GM13977 (cell line): Measurements from ENCODE around the gene BTBD16.

ENCODE experiments used
- DNase-seq: peaks from one replicate; pipeline ENCODE4 v3.0.0; 2012; ENCODE audit warnings: low spot score
- in situ Hi-C: fragments of 300-500 bp; cut with MboI; formaldehyde crosslinking; loops from one replicate; pipeline ENCODE4 v1.12.0; 2022; ENCODE audit warnings: low sequenced_read_pairs, low pct_unique_long_range_greater_than_20kb, mixed read lengths, inconsistent platforms; ENCODE audit not compliant: unreplicated experiment
- TF ChIP-seq, protein P1 (sequence below): IDR thresholded peaks from 2 replicates; pipeline ENCODE4 v1.5.1; 2012; ENCODE audit warnings: mild to moderate bottlenecking, control low read depth; ENCODE audit not compliant: insufficient read depth; ENCODE audit errors: extremely low read depth, missing control alignments

BTBD16 gene

DNA sequence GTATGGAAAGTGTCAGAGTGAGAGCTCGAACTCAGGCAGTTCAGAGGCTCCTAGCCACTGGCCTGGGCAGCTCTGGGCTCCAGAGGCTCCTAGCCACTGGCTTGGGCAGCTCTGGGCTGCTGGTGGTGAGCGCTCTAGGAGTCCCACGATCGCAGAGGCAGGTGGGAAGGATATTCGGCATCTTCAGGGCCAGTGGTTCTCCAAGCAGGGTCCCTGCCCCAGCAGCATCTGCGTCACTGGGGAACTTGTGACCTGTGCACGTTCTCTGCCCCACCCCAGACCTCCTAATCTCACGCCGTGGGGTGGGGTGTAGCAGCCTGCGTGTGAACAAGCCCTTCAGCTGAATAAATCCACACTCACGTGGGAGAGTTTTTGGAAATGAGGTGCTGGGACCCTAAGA, 25.2 kb upstream of the BTBD16 start:
- in situ Hi-C loops: no loop called here
- no peak for DNase-seq
- TF ChIP-seq, protein P1, sequence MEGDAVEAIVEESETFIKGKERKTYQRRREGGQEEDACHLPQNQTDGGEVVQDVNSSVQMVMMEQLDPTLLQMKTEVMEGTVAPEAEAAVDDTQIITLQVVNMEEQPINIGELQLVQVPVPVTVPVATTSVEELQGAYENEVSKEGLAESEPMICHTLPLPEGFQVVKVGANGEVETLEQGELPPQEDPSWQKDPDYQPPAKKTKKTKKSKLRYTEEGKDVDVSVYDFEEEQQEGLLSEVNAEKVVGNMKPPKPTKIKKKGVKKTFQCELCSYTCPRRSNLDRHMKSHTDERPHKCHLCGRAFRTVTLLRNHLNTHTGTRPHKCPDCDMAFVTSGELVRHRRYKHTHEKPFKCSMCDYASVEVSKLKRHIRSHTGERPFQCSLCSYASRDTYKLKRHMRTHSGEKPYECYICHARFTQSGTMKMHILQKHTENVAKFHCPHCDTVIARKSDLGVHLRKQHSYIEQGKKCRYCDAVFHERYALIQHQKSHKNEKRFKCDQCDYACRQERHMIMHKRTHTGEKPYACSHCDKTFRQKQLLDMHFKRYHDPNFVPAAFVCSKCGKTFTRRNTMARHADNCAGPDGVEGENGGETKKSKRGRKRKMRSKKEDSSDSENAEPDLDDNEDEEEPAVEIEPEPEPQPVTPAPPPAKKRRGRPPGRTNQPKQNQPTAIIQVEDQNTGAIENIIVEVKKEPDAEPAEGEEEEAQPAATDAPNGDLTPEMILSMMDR: no peak

DNA sequence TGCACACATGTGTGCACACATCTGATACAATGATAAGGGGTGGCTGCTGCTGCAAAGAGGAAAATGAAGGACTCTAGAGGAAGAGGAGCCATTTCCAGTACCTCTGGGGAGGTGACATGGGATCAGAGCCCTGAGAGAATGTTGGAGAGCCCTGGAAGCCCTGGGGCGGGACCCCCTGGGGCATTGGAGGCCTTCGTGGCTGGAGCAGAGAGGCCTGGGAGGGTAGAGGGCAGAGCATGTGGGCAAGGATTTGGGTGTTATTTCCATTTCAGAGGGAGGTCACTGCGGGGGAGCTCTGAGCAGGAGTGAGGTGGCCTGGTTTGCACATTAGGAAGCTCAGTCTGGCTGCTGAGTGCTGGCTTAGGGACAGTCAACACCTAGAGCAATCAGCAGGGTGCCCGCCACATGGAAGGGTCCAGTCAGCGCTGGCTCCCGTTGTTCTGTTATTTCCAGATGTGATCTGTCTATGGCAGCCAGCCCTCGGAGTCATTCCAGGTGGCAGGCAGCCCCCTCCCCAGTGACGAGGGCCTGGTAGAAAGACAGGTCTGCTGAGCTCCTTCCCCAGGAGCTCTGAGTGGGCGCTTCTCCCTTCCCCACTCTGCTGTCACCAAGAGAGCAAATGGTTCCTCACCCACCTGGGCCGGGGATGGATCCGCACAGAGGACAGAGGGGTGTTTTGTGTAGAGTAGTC, 24.1 kb upstream of the BTBD16 start:
- no peak for DNase-seq
- TF ChIP-seq, protein P1: no peak
- in situ Hi-C loops: no loop called here

DNA sequence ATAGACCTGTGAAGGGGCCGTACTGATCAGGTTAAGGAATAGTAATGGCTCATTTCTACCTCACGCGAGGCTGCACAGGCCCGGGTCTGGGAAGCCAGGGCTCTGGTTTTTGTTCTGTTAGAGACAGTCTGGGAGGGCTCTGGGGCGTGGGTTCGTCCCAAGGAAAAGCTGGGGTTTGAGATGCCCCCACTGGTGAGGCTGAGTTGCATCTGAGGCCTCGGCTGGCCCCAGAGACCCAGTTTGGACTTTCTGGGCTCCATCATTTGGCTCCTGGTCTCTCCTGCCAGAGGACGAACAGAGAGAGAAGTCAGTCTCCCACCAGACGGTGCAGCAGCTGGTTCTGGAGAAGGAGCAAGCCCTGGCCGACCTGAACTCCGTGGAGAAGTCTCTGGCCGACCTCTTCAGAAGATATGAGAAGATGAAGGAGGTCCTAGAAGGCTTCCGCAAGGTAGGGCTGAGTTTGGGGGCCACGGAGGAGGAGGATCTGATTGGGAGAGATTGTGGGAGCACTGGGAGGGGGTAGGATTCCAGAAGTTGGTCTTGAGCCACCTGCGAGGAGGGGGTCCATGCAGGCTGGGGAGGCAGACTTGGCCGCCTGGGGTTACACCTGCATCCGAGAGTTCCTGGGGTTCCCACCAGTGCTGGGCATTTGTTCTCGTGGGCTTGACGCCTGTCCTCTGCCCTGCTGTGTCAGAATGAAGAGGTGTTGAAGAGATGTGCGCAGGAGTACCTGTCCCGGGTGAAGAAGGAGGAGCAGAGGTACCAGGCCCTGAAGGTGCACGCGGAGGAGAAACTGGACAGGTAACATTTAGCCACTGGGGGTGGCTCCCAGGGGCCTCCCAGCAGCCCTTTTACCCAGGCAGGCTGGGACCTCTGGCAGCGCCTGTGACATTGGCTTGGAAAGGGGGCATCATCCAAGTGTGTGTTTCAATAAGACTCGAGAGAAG, 22.5 kb upstream of the BTBD16 start:
- TF ChIP-seq, protein P1: no peak
- no peak for DNase-seq
- in situ Hi-C loops: no loop called here

DNA sequence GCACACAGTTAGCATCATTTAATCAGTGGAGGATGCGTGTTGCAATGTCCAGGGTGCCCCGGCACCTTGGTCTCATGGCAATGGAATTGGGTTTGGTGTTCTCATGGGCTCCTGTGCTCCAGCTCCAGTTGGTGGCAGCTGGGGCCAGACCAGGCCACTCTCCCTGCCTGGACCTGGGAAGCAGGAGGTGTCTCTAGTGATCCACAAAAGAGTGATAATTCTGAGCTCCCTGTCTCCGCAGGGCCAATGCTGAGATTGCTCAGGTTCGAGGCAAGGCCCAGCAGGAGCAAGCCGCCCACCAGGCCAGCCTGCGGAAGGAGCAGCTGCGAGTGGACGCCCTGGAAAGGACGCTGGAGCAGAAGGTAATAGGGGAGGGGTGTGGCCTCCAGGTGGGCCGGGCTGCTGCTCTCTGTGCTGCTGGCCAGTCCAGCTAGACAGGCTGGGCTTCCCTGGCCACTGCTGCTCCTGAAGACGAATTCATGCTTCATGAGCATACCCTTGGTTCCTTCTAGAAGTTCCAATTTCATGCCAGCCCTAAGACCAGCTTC, 21.7 kb upstream of the BTBD16 start:
- no peak for DNase-seq
- TF ChIP-seq, protein P1: no peak
- in situ Hi-C loops: no loop called here

DNA sequence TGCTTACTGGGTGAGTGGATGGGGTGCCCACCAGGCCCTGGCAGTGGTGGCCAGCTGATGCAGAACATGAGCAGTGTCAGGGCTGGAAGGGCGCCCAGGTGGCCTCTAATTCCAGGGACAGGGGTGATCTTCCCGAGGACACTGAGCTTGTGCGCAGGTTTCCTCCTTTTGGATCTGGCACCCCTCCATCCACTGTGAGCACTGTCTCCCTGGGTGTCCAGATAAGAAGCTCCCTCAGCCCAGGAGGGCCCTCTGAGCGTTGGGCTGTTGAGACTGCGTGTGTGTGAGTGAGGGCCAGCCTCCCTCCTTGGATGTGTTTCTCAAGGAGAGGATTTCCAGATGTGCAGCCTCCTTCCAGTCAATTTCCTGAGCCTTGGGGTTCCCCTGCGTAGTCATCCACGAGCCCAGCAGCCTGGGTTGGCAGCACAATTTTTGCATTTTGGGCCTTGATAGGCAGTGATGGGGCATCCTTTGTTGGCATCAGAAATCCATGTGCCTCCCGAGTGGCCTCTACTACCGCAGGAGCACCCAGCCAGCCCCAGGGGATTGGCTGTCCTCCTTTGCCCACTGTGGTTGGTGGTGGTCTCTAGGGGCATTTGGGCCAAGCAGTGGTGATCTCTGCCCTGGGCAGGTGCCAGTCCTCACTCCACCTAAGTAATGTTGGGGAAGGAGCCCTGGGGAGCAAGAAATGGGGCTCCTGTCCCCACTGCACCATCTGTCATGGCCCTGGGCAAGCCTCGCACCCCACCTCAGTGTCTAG, 20.9 kb upstream of the BTBD16 start:
- in situ Hi-C loops: no loop called here
- TF ChIP-seq, protein P1: no peak
- DNase-seq: no peak
